HG03066 (cell line): ENCODE measurements around the gene ATAD3C.
"Not testable (repeated sequence)": the region's sequence is repeated elsewhere in the genome, so short reads cannot be mapped to it uniquely, and the experiment has no call there.

Experiments used
- ATAC-seq: cut with Tn5 transposase; IDR thresholded peaks from one replicate; pipeline ENCODE4 v1.9.1; 2021; ENCODE audit warnings: low read depth; ENCODE audit not compliant: unreplicated experiment

ATAD3C gene

DNA sequence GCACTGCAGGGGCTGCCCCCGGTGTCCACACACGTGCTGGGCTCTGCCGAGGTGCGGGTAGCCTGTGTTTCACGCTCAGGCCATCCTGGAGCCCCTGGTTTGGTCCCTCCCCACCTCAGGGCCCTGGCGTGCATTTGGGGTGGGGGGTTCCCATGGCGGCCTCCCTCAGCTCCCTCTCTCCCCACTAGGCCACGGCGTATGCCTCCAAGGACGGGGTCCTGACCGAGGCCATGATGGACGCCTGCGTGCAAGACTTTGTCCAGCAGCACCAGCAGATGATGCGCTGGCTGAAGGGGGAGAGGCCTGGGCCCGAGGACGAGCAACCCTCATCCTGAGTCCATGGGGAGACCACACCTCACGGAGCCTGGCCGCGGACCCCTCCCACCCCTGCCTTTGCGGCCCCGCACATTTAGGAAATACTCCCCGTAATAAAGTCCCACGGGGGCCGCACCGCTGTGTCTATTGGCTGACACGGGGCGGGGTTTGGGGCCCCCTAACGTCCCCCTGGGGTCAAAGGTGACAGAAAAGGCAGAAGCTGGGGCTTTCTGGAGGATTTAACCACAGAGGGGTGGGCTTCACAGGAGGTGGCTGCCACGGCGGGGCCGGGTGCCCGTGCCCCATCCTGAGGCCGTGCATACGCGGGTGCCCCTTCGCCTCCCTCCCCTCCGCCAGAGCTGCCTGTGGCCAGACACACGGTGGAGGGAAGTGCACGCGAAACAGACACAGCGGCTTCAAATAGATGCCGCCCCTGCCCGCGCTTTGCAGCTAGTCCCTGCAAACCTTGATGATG, 18.9 kb downstream of the ATAD3C start:
- ATAC-seq = not testable (repeated sequence)

DNA sequence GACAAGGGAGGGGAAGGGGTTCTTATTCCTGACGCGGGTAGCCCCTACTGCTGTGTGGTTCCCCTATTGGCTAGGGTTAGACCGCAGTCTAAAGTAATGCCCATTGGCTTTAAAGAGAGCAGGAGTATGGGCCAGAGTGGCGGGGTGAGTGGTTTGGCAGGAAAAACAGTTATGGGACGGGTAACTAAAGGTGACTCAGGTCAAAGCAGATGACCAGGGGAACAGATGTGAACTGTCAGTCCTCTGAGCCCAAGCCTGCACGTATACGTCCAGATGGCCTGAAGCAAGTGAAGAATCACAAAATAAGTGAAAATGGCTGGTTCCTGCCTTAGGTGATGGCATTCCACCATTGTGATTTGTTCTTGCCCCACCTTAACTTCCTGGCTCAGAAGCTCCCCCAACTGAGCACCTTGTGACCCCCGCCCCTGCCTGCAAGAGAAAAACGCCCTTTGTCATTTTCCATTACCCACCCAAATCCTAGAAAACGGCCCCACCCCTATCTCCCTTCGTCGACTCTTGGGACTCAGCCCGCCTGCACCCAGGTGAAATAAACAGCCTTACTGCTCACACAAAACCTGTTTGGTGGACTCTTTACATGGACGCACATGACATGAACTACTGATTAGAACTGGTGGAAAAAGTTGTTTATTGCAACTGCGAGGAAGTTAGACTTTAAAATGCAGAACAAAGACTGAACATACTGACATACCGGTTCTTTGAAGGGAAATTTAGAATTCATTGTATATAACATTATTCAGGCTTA, 21.3 kb downstream of the ATAD3C start:
- no peak for ATAC-seq

DNA sequence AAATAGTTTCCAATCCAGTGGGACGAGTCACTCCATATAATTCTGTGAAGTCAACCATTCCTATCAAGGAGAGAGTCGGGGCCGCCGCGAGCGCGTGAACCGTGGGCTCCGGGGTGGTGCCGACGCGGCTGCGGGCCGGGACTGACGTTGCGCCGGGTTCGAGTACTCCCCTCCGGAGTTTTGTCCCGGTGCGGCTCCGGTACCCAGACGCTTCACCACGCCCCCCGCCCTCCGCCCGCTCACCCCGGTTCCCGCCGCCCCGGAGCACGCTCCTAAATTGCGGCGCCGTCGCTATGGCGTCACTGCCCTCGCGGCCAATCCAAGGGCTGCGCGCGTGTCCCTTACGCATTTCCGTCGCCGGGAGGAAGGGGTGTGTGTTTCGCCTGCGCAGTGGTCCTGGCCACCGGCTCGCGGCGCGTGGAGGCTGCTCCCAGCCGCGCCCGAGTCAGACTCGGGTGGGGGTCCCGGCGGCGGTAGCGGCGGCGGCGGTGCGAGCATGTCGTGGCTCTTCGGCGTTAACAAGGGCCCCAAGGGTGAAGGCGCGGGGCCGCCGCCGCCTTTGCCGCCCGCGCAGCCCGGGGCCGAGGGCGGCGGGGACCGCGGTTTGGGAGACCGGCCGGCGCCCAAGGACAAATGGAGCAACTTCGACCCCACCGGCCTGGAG, 22.0 kb downstream of the ATAD3C start, which contains the start of gene ATAD3B:
ATAD3B (plus strand) TSS at position 377 of the 664 bp plus-strand sequence; CDS start at position 497, 120 bp downstream.
- ATAC-seq = peak; percentile 86

DNA sequence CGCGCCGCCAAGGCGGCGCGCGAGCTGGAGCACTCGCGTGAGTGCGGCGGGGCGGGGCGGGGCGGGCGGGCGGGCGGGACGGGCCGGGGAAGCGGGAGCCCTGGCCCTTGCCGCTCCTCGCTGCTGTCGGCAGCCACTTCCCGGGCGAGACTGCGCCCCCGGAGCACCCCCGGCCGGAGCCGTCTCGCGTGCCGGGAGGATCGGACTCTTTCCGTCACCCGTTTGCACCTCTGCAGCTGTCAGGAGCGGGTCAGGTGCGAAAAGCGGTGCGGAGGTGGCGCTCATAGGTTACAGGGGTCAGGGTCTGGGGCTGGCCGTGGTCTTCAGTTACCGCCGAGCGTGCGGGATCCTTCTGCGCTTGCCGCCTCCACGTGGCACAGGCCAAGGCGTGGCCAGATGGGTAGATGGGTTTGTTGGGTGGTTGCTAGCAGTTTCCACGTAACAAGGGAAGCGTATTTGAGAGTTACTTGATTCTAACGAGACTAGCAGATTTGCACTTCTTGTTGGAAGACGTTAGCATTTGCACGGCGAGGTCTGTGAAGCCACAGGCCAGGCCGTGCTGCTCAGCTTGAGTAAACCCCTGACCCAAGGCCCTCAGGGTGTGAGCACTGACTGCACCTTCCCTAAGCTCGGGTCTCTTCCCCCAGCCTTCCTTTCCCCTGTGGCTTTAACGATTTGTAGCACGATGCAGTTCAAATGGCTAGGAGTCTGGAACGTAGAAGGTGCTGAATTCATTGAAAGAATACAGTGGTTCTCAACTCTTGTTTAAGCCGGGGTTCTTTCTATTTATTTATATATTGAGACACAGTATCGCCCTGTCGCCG, 22.8 kb downstream of the ATAD3C start:
- peak; percentile 17 for ATAC-seq

DNA sequence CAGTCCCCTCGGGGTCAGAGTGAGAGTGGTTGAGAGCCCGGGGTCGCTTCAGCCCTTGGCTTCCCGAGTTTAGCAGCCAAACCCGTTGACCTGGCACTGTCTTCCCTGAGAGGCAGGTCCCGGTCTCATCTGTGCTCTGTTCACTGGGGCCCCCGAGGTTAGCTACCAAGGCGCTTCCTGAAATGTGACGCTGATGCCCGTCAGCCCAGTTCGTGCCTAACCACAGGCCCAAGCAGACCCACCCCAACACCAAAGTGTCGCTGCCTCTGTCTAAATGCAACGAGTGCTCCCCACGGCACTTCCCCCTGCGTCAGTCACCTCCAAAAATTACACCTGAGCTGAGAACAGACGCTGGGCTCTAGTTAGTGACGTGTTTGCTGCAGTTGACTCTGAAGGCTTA, 26.5 kb downstream of the ATAD3C start:
- ATAC-seq = not testable (repeated sequence)

DNA sequence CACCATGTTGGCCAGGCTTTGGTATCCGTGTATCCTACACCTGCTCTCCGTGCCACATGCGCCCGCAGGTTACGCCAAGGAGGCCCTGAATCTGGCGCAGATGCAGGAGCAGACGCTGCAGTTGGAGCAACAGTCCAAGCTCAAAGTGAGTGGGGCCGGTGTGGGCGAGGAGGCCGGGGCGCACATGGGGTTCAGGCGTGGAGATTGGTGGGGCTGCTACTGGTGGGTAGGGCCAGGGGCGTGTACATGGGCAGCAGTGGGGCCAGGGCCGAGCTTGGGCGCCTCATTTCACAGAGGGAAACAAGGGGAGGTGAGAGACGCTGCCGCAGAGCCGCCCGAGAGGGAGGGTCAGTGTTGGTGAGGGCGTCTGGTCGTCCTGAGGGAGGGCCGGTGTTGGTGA, 27.7 kb downstream of the ATAD3C start:
- no peak for ATAC-seq

DNA sequence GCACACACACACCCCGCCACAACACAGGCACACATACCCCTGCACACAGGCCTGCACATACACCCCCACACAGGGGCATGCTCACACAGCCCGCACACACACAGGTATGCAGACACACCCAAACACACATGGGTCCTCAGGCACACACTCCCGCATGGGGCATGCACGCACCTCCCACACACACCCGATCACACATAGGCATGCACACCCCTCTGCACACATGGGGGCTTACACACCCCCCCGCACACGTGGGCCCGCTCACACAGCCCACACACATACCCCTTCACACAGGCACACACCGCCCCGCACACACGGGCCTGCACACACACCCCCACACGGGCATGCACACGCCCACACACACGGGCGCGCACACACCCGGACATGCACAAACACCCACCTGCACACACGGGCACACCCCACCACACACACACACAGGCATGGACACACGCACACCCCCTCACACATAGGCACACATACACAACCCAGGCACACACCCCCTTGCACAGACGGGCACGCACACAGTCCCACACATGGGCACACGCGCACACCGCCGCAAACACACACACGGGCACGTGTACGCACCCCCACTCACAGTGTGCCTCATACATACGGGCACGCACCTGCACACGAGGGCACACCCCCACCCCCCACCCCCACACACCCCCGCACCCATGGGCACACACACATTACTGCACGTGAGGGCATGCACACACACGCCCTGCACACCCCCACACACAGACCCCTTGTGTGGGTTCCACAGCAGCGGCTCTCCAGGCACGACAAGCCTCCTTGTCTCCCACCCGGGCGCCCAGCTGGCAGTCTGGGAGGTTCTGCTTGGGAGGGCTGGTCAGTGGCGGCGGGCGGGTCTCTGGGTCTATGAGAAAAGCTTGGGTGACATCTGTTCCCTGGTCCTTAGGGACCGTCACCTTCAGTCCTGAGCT, 30.3 kb downstream of the ATAD3C start:
- no peak for ATAC-seq

DNA sequence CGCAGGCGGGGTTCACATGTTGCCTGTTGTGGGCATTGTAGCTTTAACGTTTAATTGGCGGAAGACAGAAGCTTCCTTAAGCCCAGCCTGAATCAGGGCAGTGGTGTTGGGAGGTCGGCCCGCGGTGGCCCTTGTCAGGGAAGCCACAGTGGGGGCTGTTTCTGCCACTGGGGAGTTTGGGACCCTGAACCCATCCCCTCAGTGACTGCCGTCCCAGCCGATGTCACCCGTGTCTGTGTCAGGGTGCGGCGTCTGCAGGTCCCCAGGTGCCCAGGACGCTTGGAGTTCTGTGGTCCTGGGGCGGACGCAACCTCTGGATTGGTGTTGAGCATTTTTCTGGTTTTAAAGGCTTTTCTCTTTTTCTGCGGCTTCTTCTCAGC, 31.0 kb downstream of the ATAD3C start:
- ATAC-seq = not testable (repeated sequence)

DNA sequence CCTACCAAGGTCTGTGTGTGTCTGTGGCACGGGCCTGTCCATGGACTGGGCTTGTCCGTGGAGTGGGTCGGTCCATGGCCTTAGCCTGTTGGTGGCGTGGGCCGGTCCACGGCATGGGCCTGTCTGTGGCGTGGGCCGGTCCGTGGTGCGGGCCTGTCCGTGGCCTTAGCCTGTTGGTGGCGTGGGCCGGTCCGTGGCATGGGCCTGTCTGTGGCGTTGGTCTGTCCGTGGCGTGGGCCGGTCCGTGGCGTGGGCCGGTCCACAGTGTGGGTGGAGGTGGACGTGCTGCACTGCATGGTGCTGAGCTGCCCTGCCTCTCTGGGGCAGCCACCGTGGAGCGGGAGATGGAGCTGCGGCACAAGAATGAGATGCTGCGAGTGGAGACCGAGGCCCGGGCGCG, 32.3 kb downstream of the ATAD3C start:
- ATAC-seq = not testable (repeated sequence)

DNA sequence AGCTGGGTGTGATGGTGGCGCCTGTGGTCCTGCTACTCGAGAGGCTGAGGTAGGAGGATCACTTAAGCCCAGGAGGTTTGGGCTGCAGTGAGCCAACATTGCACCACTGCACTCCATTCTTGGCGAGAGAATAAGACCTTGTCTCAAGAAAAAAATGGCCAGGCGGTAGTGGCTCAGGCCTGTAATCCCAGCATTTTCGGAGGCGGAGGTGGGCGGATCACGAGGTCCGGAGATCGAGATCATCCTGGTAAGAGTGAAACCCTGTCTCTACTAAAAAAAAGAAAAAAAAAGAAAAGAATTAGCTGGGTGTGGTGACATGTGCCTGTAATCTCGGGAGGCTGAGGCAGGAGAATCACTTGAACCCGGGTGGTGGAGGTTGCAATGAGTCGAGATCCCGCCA, 33.4 kb downstream of the ATAD3C start:
- ATAC-seq = no peak

DNA sequence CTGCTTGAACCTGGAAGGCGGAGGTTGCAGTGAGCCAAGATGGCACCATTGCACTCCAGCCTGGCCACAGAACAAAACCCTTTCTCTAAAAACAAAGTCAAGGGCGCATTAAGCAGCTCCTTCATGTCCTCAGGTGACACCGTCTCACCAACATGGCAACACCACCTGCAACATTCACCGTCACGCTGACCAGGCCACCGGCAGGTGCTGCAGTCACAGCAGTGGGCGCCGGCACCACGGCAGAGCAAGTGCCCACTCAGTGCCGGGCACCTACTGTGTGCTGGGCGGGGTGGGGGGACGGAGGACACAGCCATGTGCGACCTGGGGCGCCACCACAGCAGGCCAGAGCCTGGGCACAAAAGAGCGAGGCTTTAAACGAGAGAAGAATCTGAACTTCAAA, 34.2 kb downstream of the ATAD3C start:
- no peak for ATAC-seq

DNA sequence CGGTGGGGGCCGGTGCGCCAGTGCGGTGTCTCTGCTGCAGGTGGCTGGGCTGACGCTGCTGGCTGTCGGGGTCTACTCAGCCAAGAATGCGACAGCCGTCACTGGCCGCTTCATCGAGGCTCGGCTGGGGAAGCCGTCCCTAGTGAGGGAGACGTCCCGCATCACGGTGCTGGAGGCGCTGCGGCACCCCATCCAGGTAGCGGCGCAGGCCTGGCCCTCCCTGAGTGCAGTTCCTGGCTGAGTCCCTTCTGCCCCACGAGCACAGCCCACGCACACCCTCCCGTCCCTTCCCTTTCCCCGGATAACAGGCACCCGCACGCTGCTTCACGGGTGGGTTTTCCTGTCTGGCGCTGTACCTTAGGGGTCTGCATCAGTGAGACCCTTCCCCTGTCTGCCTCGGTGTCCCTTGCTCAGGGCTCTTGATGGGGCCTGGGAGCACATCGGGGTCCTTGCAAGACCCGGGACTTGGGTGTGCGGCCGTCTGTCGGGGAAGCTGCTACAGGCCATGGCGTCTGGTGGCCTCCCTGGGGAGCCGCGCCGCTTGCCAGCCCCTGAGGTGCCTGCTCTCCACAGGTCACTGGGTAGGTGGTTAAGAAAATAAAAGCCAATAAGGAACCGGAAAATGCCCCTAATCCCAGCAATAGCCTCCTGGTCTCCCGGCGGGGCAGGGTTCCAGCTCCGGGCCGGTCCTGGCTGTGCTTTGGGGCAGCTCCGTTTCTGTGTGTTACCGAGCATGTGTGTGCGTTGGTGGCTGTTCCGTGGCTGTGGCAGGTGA, 35.7 kb downstream of the ATAD3C start:
- ATAC-seq = not testable (repeated sequence)

DNA sequence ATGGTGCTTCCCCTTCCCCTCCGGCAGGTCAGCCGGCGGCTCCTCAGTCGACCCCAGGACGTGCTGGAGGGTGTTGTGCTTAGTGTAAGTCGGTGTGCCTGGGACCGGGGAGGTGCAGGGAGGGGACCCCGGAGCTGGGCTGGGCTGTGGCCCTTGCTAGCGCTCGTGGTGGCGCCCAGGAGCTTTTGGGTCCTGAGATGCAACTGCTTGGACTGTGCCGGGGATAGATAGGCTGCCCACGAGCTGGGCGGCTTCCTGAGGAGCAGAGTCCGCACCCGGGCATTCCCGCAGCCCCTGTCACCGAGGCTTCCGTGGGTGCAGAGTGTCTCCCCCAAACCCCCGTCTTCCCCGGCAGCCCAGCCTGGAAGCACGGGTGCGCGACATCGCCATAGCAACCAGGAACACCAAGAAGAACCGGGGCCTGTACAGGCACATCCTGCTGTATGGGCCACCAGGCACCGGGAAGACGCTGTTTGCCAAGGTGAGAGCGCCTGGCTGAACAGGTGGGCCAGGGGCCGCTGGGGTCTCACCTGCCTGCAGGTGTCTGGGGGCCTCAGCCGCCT, 36.3 kb downstream of the ATAD3C start:
- ATAC-seq = not testable (repeated sequence)

DNA sequence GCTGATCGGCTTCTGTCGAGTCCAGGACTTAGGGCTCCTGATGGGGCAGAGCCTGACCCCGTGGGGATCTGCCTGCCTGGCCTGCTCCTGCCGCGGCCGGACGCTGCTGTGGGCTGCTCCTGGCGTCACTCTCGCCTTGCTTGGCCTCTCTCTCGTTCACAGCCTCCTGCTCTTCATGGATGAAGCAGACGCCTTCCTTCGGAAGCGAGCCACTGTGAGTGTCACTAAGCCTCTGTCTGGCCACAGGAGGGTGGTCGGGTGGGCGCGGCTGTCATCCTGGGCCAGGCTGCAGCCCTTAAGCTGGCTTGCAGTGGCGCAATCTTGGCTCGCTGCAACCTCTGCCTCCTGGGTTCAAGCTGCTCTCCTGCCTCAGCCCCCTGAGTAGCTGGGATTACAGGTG, 38.2 kb downstream of the ATAD3C start:
- no peak for ATAC-seq

DNA sequence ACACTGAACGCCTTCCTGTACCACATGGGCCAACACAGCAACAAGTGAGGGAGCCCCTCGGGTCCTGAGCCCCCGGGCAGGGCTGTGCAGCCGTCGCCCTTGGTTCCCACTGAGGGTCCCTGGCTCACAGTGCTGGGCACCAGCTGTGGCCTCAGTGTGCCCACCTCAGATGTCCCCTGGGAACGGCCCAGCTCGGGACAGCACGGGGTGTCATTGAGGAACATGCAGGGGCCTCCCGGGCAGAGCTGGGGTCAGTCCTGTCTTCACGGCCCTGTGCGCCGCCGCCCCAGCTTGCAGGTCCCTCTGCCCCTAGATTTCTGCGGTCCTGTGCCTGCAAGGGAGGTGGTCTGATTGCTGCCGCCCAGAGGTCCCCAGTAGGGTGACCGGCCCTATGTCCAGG, 39.7 kb downstream of the ATAD3C start:
- ATAC-seq = no peak

DNA sequence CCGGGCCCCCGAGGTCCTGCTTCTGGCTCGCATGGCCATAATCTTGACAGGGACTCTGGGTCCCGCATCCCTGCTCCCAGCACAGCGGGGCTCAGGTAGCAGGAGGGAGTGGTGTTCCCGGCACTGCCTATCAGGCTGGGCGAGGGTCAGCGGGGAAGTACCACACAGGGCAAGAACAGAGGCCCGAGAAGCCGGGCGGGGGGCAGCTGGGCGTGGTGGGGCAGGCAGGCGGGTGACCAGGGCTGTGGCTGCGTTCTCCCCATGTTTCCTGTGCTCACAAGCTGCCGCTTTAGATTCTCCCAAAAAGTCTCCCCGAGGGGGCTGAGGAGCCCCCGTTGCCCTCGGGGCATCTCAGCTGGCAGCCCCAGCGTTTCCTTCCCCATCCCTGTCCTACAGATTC, 40.4 kb downstream of the ATAD3C start:
- ATAC-seq = no peak

DNA sequence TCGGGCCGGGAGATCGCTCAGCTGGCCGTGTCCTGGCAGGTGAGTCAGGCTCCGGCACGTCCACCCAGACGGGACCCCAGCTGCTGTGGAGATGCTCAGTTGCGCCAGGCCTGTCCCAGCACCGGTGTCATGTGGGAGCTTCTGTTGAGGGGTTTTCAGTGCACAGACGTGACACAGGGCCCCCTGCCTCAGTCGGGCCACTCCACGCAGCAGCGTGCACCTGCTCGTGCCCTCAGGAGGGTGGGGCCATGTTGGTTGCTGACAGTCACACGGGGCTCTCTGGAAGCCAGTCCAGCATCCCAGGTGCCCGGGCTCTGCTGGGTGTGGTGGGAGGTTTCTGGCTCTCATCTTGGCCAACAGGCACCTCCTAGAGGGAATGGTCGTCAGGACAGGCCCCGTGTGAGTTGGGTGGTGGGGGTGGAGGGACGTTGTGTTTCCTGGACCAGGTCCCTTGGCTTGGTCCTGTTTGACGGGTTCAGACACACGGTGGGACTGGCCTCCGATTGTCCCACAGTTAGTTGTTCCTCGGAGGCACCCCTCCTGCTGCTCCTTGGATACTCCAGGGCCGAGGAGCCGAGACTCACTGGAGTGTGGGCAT, 41.2 kb downstream of the ATAD3C start:
- no peak for ATAC-seq

DNA sequence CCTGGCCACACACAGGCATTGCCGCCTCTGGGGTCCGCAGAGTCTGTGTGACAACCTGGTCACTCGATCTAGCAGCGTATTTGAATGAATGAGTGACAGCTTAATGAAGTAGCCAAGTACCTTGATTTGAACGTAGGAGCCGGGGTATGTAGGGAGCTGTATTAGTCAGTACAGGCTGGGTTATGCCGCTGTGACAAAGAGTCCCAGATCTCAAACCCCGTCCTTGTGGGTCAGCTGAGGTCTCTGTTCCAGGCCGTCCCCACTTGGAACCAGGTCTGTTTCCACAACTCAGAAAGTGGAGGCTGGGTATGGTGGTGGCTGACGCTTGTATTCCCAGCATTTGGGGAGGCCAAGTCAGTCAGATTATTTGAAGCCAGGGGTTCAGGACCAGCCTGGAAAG, 42.1 kb downstream of the ATAD3C start:
- ATAC-seq = no peak
